ENCODE data around the gene LIMA1. TPM values are rescaled to one million over a fixed set of nuclear protein-coding genes. Genes with fewer than 3 reads are reported as not detected.

LIMA1 gene
- total and polyA plus RNA-seq, 12 donors = 10.6 to 34.4 (median 16.2) TPM

DNA sequence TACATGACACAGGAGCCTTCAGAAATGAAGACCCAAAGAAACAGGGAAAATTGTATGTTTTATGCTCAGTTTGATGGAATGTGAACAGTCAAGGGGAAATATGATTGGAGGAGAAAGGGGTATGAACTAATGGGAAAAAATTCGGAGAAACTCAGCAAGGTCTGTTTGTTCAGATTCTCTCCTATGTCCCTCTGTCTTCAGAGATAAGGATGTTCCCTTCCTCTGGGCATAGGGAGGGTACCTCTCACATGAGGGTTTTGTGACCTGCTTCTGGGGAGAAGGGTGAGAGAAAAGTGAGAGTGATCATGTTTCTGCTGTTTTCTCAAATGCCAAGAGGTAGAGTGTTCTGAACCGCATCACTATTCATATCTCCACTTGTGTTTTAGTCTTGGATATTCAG, 26.6 kb upstream of the LIMA1 start:
- Histone ChIP-seq H3K4me1 (no peaks in the 10 kb centered on the region), H3K27ac (no peak overlapping the region), H3K4me3 (no peak overlapping the region), H3K9me3 (no peaks in the 10 kb centered on the region), H3K27me3 (no peaks in the 10 kb centered on the region), H3K36me3 (no peaks in the 10 kb centered on the region)
- DNase-seq (no peak), ATAC-seq (no peak)
- 91% methylated on average over 2 of the region's 2 CpGs for WGBS, 2 donors
- TF ChIP-seq CTCF (IDR thresholded peaks at IDR 0.05) = no peak
- intact Hi-C loops (cut with DNase I) = loop anchor here (5.0 to 10.0 kb wide), 7 partner anchors 88 to 235 kb away; partner anchors contain the start of gene SMARCD1 (in 2 of the 10)

DNA sequence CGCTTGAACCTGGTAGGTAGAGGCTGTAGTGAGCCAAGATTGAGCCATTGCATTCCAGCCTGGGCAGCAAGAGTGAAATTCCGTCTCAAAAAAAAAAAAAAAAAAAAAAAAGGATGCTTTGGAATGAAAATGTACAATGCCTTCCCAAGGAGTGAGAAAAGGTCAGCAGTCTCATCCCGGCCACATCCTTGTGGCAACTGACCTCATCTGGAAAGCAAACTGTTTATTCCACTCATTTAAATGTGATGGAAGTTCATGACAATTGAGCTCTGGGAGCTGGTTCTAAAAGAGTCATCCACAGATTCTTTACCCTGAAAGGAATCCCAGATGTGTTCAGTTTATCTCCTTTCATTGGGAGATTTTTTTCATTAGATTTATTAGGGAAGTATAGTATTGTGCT, 19.4 kb upstream of the LIMA1 start:
- DNase-seq (no peak), ATAC-seq (no peak)
- Histone ChIP-seq H3K36me3 (no peaks in the 10 kb centered on the region), H3K4me1 (peaks cover 0 to 19% (median under 1%) of the 10 kb centered on the region in 9 donors), H3K9me3 (no peaks in the 10 kb centered on the region), H3K4me3 (no peak overlapping the region), H3K27ac (no peak overlapping the region), H3K27me3 (no peaks in the 10 kb centered on the region)
- no peak for TF ChIP-seq CTCF (IDR thresholded peaks at IDR 0.05)
- intact Hi-C loops (cut with DNase I) = loop anchor here in 1 of 10 donors (5.0 kb wide), 1 partner anchor 865 kb away; no protein-coding TSS in a partner anchor
- WGBS, 2 donors = 84 to 85% methylated on average over 3 of the region's 3 CpGs

GRCh38 chr12:50297996-50298395, 14.7 kb upstream of the LIMA1 start:
- 59 to 85% methylated on average over 1 of the region's 1 CpG for WGBS, 2 donors

DNA sequence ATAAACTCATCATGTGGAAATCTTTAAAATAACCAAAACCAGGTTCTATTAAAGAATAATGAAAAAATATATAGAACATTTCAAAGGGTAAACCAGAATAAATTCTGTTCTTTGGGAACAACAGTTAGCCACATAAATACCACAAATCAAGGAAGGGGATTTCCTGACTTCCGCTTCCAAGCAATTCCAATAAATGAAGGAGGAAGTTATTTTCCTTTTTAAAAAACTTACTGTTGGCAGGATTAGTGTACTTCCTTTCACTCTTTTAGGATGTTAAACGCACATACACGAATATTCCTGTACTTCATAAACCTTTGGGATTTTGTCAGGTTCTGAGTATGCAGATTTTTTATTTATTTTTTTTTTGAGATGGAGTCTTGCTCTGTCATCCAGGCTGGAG, 13.7 kb upstream of the LIMA1 start:
- ATAC-seq (peak in 3 of 8 donors; percentile 22 to 65 (median 51)), DNase-seq (no peak)
- TF ChIP-seq CTCF (IDR thresholded peaks at IDR 0.05) = no peak
- H3K27me3 ChIP-seq = no peaks in the 10 kb centered on the region
- peak overlapping the region in 9 of 10 donors; percentile 5 to 73 (median 40) for H3K27ac ChIP-seq
- no peak overlapping the region for H3K4me3 ChIP-seq
- peaks cover 0 to 5% (median 0%) of the 10 kb centered on the region in 11 donors for H3K9me3 ChIP-seq
- intact Hi-C loops (cut with DNase I) = loop anchor here in 2 of 10 donors (10.0 kb wide), 2 partner anchors 62 to 112 kb away; no protein-coding TSS in a partner anchor
- H3K4me1 ChIP-seq = peaks cover 0 to 31% (median 13%) of the 10 kb centered on the region in 9 donors
- peaks cover 0 to 13% (median 0%) of the 10 kb centered on the region in 9 donors for H3K36me3 ChIP-seq
- whole genome bisulfite sequencing, 2 donors = 38 to 54% methylated on average over 3 of the region's 3 CpGs

More at GRCh38 chr12:50297996-50298395, 14.7 kb upstream of the LIMA1 start:
- H3K27me3 ChIP-seq = no peaks in the 10 kb centered on the region
- DNase-seq (no peak), ATAC-seq (no peak)
- H3K4me1 ChIP-seq = peaks cover 0 to 31% (median 13%) of the 10 kb centered on the region in 9 donors
- peak overlapping the region in 4 of 10 donors; percentile 54 to 73 (median 68) for H3K27ac ChIP-seq
- no peak overlapping the region for H3K4me3 ChIP-seq
- H3K36me3 ChIP-seq = peaks cover 0 to 13% (median 0%) of the 10 kb centered on the region in 9 donors
- intact Hi-C loops (cut with DNase I) = loop anchor here in 2 of 10 donors (10.0 kb wide), 2 partner anchors 63 to 113 kb away; no protein-coding TSS in a partner anchor
- H3K9me3 ChIP-seq = no peaks in the 10 kb centered on the region
- no peak for TF ChIP-seq CTCF (IDR thresholded peaks at IDR 0.05)
